Vagina (tissue), 2 donors: ENCODE results near the gene ATP6V0D1. TPM values are rescaled to one million over a fixed set of nuclear protein-coding genes. Genes with fewer than 3 reads are reported as not detected.
A peak's percentile ranks its signal among the peaks of the same experiment; 100 is the strongest.

ENCODE experiments used
- DNase-seq, 2 donors: peaks; one replicate each; pipeline ENCODE4 v3.0.0-alpha.2; 2017; ENCODE audit errors: extremely low spot score in 2 of 2
- H3K27ac ChIP-seq: fragments of 200-600 bp; sonication (generic); one replicate; pipeline ENCODE4 v1.5.1; 2019
- H3K27me3 ChIP-seq: fragments of 200-600 bp; sonication (generic); one replicate; pipeline ENCODE4 v1.5.1; 2019
- H3K36me3 ChIP-seq, 2 donors: fragments of 200-600 bp; sonication (generic); one replicate each; pipeline ENCODE4 v1.5.1; 2017 to 2019
- H3K4me1 ChIP-seq: fragments of 200-600 bp; sonication (generic); one replicate; pipeline ENCODE4 v1.5.1; 2019
- H3K4me3 ChIP-seq, 2 donors: fragments of 200-600 bp; sonication (generic); 1 replicate in 1 of 2; 2 replicates in 1 of 2; pipeline ENCODE4 v1.5.1; 2016 to 2019
- H3K9me3 ChIP-seq: fragments of 200-600 bp; sonication (generic); one replicate; pipeline ENCODE4 v1.5.1; 2019
- POLR2A ChIP-seq, 2 donors: fragments of 450-650 bp; IDR thresholded peaks; one replicate each; pipeline ENCODE4 v1.6.1; 2017; ENCODE audit warnings: antibody characterized with exemption in 2 of 2, mild to moderate bottlenecking in 2 of 2, moderate library complexity in 2 of 2
- POLR2AphosphoS5 ChIP-seq, 2 donors: sonication (generic); formaldehyde crosslinking; IDR thresholded peaks; one replicate each; pipeline ENCODE4 v1.9.0; 2017; ENCODE audit warnings: antibody characterized with exemption in 2 of 2, mild to moderate bottlenecking in 2 of 2, low read depth in 1 of 2; ENCODE audit not compliant: insufficient read depth in 1 of 2
- intact Hi-C: fragments of 100-400 bp; cut with DNase I; formaldehyde crosslinking; loops from one replicate; pipeline ENCODE4 v1.15.1; 2023
- total RNA-seq: library from RNA; depleted of rRNA; stranded (reverse); fragments of >200 nt; gene quantifications from one replicate; pipeline ENCODE4 v1.2.3, GENCODE V29; 2016
- TF ChIP-seq, protein P1 (sequence below), 3 experiments: fragments of 450-650 bp in 2 of 3; fragments of 200-600 bp in 1 of 3; sonication (generic) in 1 of 3; IDR thresholded peaks; one replicate each; pipeline ENCODE4 v1.5.1; 2017 to 2019; ENCODE audit warnings: antibody characterized with exemption in 3 of 3, mild to moderate bottlenecking in 2 of 3, moderate library complexity in 2 of 3

ATP6V0D1 gene
- total RNA-seq, 1 donor from 2014 or later: 110 TPM

DNA sequence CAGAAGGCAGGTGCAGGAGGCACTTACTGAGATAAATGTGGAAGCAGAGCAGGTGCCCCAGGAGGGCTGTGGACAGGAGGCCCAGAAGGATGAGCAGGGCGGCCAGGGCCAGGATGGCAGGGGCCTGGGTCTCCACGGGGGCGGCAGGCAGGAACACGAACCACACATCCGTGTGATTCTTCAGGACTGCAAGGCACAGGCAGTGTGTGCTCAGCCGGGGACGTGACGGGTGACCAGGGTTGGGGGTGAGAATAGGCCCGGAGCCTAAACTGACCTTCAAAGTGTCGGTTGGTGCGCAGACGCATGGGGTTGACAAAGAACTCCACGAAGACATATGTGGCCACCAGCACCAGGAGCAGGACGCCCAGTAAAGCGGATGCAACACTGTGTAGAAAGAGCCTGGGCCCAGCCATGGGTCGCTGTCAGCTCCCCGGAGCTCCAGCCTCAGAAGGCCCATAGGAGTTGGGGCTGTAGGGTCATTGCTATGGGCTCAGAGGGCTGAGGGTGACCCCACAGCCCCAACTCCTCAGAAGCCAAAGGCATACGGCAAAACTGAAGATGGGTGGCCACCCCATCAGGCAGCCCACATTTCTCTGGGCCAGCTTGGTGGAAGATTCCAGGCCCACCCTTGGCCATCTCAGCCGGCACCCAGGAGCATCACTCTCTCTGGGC is 82.3 kb downstream of the ATP6V0D1 start:
- TF ChIP-seq POLR2A (IDR thresholded peaks at IDR 0.05) (no peak), POLR2AphosphoS5 (IDR thresholded peaks at IDR 0.05; ENCODE audit: insufficient read depth in 1 of 2, low read depth in 1 of 2) (no peak)
- TF ChIP-seq, protein P1, sequence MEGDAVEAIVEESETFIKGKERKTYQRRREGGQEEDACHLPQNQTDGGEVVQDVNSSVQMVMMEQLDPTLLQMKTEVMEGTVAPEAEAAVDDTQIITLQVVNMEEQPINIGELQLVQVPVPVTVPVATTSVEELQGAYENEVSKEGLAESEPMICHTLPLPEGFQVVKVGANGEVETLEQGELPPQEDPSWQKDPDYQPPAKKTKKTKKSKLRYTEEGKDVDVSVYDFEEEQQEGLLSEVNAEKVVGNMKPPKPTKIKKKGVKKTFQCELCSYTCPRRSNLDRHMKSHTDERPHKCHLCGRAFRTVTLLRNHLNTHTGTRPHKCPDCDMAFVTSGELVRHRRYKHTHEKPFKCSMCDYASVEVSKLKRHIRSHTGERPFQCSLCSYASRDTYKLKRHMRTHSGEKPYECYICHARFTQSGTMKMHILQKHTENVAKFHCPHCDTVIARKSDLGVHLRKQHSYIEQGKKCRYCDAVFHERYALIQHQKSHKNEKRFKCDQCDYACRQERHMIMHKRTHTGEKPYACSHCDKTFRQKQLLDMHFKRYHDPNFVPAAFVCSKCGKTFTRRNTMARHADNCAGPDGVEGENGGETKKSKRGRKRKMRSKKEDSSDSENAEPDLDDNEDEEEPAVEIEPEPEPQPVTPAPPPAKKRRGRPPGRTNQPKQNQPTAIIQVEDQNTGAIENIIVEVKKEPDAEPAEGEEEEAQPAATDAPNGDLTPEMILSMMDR (IDR thresholded peaks at IDR 0.05): no peak
- Histone ChIP-seq H3K4me3 (no peak overlapping the region), H3K4me1 (peaks cover 67% of the 10 kb centered on the region), H3K9me3 (no peaks in the 10 kb centered on the region), H3K27ac (peak overlapping the region; percentile 12), H3K36me3 (no peaks in the 10 kb centered on the region), H3K27me3 (no peaks in the 10 kb centered on the region)
- intact Hi-C loops: no loop called here
- no peak for DNase-seq

DNA sequence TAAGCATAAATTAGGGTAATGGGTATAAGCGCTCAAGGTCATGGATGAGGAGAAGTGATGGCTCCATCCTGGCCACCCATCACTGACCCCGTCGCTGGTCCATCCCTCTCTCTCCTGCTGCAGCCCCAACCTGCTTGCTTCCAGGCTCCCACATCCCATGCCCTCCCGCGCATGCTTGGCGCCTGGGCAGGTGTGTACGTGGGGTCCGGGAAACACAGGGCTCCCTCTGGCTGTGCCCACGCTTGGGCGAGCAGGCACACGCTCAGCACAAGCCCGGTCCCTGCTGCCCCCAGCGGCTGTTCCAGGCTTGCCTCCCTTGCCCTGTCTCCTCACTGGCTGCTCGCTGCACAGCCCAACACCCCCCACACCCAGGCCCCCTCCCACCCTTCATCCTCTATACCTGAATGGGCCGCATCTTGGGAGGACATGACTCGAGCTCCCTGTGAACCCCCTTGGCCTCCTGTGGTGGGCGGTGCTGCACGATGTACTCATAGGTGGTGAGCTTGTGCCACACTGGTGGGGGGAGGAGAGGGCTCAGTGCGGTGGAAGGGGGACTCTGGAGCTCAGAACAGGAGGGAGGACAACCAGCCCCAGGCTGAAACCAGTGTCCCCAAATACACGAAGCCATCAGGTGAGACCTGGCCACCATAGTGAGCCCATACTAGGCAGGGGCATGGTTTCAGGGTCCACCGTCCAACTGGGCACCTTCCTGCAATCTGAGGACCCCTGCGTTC is 83.0 kb downstream of the ATP6V0D1 start:
- intact Hi-C loops: no loop called here
- H3K9me3 ChIP-seq: no peaks in the 10 kb centered on the region
- no peak for DNase-seq
- no peaks in the 10 kb centered on the region for H3K27me3 ChIP-seq
- peak overlapping the region; percentile 66 for H3K27ac ChIP-seq
- TF ChIP-seq POLR2AphosphoS5 (IDR thresholded peaks at IDR 0.05; ENCODE audit: insufficient read depth in 1 of 2, low read depth in 1 of 2) (no peak), POLR2A (IDR thresholded peaks at IDR 0.05) (no peak)
- H3K36me3 ChIP-seq: no peaks in the 10 kb centered on the region
- H3K4me1 ChIP-seq: peaks cover 67% of the 10 kb centered on the region
- no peak overlapping the region for H3K4me3 ChIP-seq

DNA sequence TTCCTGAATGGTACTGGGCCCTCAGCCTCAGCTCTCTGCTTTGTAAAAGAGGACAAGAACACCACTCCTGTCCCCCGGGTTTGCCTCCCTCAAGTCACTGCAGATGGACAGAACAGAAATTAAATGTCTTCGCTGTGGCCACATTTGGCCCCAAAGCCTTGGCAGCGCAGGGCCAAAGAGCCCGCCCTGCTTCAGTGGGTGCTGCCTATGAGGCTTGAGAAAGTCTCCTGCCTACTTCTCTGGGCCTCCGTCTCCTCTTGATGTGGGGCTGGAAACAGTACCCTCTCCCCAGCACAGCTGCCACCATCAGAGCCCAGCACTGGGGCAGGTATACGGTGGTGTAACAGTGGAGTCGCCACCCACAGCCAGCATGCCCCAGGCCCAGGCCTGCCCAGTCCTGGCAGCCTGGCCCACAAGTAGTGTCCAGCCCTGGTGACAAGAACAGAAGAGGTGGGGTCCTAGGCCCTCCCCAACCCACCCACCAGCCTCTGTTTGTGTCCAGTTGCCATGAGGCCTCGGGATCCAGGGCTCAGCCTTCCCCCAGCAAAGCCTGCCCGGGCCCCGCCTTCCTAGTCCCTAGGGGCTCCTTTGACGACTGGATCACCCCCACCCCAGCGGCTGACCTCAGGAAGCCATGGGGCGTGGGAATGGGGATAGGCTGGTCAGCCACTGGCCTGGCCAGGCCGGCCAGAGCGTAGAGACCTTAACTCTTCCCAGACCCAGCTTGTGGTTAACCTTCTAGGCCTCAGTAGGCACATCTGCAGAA is 83.7 kb downstream of the ATP6V0D1 start:
- Histone ChIP-seq H3K36me3 (no peaks in the 10 kb centered on the region), H3K27me3 (no peaks in the 10 kb centered on the region), H3K9me3 (no peaks in the 10 kb centered on the region), H3K27ac (peak overlapping the region; percentile 66), H3K4me1 (peaks cover 75% of the 10 kb centered on the region), H3K4me3 (no peak overlapping the region)
- intact Hi-C loops: no loop called here
- TF ChIP-seq POLR2AphosphoS5 (IDR thresholded peaks at IDR 0.05; ENCODE audit: insufficient read depth in 1 of 2, low read depth in 1 of 2): peak in 1 of 2 donors; percentile 36
- TF ChIP-seq, protein P1 (IDR thresholded peaks at IDR 0.05): no peak
- no peak for DNase-seq

DNA sequence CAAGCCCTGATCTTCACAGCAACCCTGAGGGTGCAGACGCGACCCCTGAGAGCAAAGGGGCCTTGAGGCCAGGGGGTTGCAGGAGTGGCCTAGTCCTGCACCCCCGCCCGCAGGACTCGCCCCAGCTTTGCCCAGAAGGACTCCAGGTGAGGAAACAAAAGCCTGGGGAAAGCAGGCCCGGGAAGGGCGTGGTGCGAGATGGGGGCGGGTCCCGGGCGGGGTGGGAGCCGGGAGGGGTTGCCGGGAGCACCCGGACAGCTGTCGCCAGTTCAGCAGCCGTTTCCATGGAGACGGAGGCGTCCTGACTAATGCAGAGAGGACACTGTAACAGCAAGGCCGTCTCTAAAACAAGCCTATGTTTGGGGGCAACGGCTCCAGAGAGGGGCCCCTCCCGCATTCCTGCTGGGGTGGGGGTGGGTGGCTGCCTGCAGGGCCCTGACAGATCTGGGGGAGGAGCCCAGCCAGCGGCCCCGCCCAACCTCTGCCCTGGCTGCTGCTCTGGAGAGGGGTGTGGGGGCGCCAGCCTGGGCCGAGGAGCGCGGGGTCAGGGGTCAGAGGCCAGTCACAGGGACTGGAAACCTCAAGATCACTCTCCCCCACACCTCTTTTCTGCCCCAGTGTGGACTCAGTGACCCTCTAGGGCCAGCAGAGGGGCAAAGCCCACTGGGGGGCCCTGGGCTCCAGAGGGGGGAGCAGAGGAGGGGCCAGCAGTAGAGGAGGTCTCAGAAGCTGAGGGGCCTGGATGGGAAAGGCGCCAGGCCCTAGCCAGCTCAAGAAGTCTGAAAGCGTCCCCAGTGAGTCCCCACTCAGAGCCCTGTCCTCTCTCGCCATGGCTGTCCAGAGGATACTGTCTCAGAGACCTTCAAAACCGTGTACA is 84.6 kb downstream of the ATP6V0D1 start:
- H3K27me3 ChIP-seq: no peaks in the 10 kb centered on the region
- intact Hi-C loops: no loop called here
- peak overlapping the region; percentile 66 for H3K27ac ChIP-seq
- H3K36me3 ChIP-seq: no peaks in the 10 kb centered on the region
- peaks cover 83% of the 10 kb centered on the region for H3K4me1 ChIP-seq
- H3K9me3 ChIP-seq: no peaks in the 10 kb centered on the region
- TF ChIP-seq, protein P1 (IDR thresholded peaks at IDR 0.05): no peak
- TF ChIP-seq POLR2AphosphoS5 (IDR thresholded peaks at IDR 0.05; ENCODE audit: insufficient read depth in 1 of 2, low read depth in 1 of 2): peak in 1 of 2 donors; percentile 34
- no peak overlapping the region for H3K4me3 ChIP-seq
- DNase-seq: peak in 1 of 2 donors; percentile 85
